HG03196 (cell line): ENCODE measurements around the gene SMARCAD1.
"Not testable (repeated sequence)": the region's sequence is repeated elsewhere in the genome, so short reads cannot be mapped to it uniquely, and the experiment has no call there.

Source experiments
- ATAC-seq: cut with Tn5 transposase; IDR thresholded peaks from one replicate; pipeline ENCODE4 v1.9.1; 2021; ENCODE audit not compliant: unreplicated experiment

Gene SMARCAD1

GRCh38 chr4:94285666-94286065 lies 78.0 kb downstream of the SMARCAD1 start:
- no peak for ATAC-seq

- ATAC-seq, result no peak
Observed at GRCh38 chr4:94290245-94290644, 82.6 kb downstream of the SMARCAD1 start.

- ATAC-seq, result not testable (repeated sequence)
Observed at GRCh38 chr4:94293981-94294380, 86.3 kb downstream of the SMARCAD1 start.

GRCh38 chr4:94295473-94295872 lies 87.8 kb downstream of the SMARCAD1 start:
- not testable (repeated sequence) for ATAC-seq

GRCh38 chr4:94298725-94299252 lies 91.1 kb downstream of the SMARCAD1 start:
- no peak for ATAC-seq

- no peak for ATAC-seq
Observed at GRCh38 chr4:94302191-94302590, 94.5 kb downstream of the SMARCAD1 start.

- no peak for ATAC-seq
Observed at GRCh38 chr4:94304365-94304971, 96.8 kb downstream of the SMARCAD1 start.

GRCh38 chr4:94305466-94306225 lies 98.0 kb downstream of the SMARCAD1 start:
- ATAC-seq, result no peak

- ATAC-seq, result no peak
Observed at GRCh38 chr4:94306713-94307112, 99.0 kb downstream of the SMARCAD1 start.

- no peak for ATAC-seq
Observed at GRCh38 chr4:94307231-94307871, 99.7 kb downstream of the SMARCAD1 start.

GRCh38 chr4:94319927-94320326 lies 112.3 kb downstream of the SMARCAD1 start:
- ATAC-seq, result not testable (repeated sequence)

GRCh38 chr4:94325835-94326234 lies 118.2 kb downstream of the SMARCAD1 start:
- ATAC-seq, result no peak

- ATAC-seq, result no peak
Observed at GRCh38 chr4:94329933-94330332, 122.3 kb downstream of the SMARCAD1 start.

GRCh38 chr4:94332983-94333590 lies 125.4 kb downstream of the SMARCAD1 start:
- no peak for ATAC-seq

GRCh38 chr4:94333866-94334265 lies 126.2 kb downstream of the SMARCAD1 start:
- no peak for ATAC-seq

GRCh38 chr4:94334476-94334875 lies 126.8 kb downstream of the SMARCAD1 start:
- no peak for ATAC-seq

- no peak for ATAC-seq
Observed at GRCh38 chr4:94334962-94335361, 127.3 kb downstream of the SMARCAD1 start.

GRCh38 chr4:94336303-94336702 lies 128.6 kb downstream of the SMARCAD1 start:
- ATAC-seq, result no peak

GRCh38 chr4:94336791-94337190 lies 129.1 kb downstream of the SMARCAD1 start:
- ATAC-seq, result not testable (repeated sequence)

- ATAC-seq, result peak; percentile 72
Observed at GRCh38 chr4:94338681-94339351, 131.2 kb downstream of the SMARCAD1 start.

GRCh38 chr4:94339779-94340178 lies 132.1 kb downstream of the SMARCAD1 start:
- ATAC-seq, result no peak
